PFSK-1 (cell line): Measurements from ENCODE around the gene CEP128.

Experiments
- FOXP2 ChIP-seq: optimal IDR thresholded peaks from 2 replicates; pipeline ENCODE3; 2011; ENCODE audit warnings: borderline replicate concordance, control low read depth, inconsistent platforms; ENCODE audit not compliant: insufficient read depth; ENCODE audit errors: extremely low read length, extremely low read depth
- POLR2AphosphoS5 ChIP-seq: IDR thresholded peaks from 2 replicates; pipeline ENCODE4 v1.6.1; 2012; ENCODE audit warnings: low read depth, mild to moderate bottlenecking, control low read depth, low read length, moderate library complexity
- SIN3A ChIP-seq: IDR thresholded peaks from 2 replicates; pipeline ENCODE4 v1.6.1; 2012; ENCODE audit warnings: mild to moderate bottlenecking, low read length, moderate library complexity, borderline replicate concordance; ENCODE audit not compliant: insufficient read depth
- TAF1 ChIP-seq: IDR thresholded peaks from 2 replicates; pipeline ENCODE4 v1.6.1; 2012; ENCODE audit warnings: low read length, control low read depth, borderline replicate concordance; ENCODE audit not compliant: insufficient read depth
- TF ChIP-seq, protein P1 (sequence below), 2 experiments: IDR thresholded peaks; 2 replicates each; pipeline versions ENCODE4 v1.6.1 to v1.8.0; 2011 to 2012; ENCODE audit warnings: low read depth in 2 of 2, low read length in 2 of 2, control low read depth in 1 of 2, inconsistent platforms in 1 of 2, mild to moderate bottlenecking in 1 of 2, moderate library complexity in 1 of 2; ENCODE audit not compliant: insufficient read depth in 1 of 2

The CEP128 gene

DNA sequence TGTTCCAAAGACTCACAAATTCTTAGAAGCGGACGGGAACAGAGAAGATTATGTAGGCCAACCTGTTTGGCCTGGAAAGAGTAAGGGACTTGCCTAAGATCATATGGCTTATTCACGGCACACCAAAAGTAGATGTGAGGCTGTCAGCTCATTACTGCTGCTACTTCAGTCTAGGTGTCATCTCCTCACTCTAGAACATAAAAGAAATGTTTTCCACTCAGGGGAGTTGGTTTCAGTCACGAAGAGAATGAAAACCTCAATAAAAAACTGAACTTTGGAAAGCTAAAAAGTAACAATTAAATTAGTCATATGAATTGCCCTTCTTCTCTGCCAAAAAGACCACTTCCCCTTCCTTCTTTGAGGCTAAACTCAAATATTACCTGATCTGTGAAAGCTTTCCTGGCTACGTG, 658 bp upstream of the CEP128 start:
- TF ChIP-seq POLR2AphosphoS5 (no peak), TAF1 (no peak), SIN3A (no peak), FOXP2 (no peak)
- TF ChIP-seq, protein P1, sequence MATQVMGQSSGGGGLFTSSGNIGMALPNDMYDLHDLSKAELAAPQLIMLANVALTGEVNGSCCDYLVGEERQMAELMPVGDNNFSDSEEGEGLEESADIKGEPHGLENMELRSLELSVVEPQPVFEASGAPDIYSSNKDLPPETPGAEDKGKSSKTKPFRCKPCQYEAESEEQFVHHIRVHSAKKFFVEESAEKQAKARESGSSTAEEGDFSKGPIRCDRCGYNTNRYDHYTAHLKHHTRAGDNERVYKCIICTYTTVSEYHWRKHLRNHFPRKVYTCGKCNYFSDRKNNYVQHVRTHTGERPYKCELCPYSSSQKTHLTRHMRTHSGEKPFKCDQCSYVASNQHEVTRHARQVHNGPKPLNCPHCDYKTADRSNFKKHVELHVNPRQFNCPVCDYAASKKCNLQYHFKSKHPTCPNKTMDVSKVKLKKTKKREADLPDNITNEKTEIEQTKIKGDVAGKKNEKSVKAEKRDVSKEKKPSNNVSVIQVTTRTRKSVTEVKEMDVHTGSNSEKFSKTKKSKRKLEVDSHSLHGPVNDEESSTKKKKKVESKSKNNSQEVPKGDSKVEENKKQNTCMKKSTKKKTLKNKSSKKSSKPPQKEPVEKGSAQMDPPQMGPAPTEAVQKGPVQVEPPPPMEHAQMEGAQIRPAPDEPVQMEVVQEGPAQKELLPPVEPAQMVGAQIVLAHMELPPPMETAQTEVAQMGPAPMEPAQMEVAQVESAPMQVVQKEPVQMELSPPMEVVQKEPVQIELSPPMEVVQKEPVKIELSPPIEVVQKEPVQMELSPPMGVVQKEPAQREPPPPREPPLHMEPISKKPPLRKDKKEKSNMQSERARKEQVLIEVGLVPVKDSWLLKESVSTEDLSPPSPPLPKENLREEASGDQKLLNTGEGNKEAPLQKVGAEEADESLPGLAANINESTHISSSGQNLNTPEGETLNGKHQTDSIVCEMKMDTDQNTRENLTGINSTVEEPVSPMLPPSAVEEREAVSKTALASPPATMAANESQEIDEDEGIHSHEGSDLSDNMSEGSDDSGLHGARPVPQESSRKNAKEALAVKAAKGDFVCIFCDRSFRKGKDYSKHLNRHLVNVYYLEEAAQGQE (IDR thresholded peaks at IDR 0.05; ENCODE audit: insufficient read depth in 1 of 2, low read depth in 2 of 2, low read length in 2 of 2): no peak

DNA sequence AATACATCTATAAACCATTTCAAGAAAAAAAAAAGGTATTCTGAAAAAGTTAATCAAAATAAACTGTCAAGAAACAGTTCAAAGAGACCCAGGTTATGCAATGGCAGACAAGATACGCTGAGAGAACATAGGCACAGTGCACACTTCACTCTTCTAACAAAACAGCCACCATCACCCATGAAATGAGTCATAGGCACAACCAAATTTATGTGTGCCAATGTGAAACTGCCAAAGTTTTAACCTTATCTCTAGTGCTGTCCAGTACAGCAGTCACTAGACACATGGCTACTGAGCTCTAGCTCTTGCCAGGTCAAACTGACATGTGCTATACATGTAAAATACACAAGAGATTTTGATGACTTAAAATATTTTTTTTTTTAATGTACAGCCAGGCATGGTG, 1.4 kb downstream of the CEP128 start:
- TF ChIP-seq, protein P1 (IDR thresholded peaks at IDR 0.05; ENCODE audit: insufficient read depth in 1 of 2, low read depth in 2 of 2, low read length in 2 of 2): no peak
- no peak for TF ChIP-seq SIN3A
- no peak for TF ChIP-seq FOXP2
- no peak for TF ChIP-seq TAF1
- TF ChIP-seq POLR2AphosphoS5: no peak

DNA sequence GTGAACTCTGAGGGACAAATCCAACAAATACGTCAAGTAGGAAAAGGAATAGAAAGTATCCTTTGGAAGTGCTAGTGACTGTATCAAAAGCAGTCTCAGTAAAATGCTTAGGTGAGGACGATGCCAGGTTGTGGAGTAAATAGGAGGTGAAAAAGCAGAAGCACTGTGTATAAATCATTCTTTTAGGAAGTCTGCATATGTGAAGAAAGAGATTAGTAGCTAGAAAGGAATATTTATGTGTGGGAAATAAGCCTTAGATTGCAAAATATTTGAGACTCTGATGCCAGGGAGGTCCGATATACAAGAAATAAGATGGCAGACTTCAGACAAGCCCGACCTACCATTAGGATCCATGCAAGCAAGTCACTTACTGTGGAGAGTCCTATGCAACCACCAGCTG, 7.9 kb downstream of the CEP128 start:
- TF ChIP-seq TAF1: no peak
- TF ChIP-seq, protein P1 (IDR thresholded peaks at IDR 0.05; ENCODE audit: insufficient read depth in 1 of 2, low read depth in 2 of 2, low read length in 2 of 2): no peak
- TF ChIP-seq FOXP2: no peak
- TF ChIP-seq POLR2AphosphoS5: no peak
- no peak for TF ChIP-seq SIN3A

DNA sequence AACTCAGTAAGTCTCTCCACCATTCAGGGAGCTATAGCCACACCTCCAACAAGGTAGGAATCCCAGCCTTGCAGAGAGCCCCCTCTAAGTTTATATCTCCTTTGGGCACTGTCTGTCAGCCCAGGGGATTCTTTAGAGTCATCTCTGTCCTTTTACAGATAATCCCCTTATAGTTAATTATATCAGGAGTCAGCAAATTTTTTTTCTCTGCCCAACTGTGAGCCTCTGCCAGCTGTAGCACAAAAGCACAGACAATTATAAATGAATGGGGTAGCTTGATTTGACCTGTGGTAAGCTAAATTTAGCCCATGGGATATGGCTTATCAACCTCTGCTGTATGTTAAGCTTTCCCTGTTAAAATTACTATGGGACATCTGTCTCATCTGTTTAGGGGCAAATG, 8.3 kb downstream of the CEP128 start:
- no peak for TF ChIP-seq POLR2AphosphoS5
- no peak for TF ChIP-seq TAF1
- no peak for TF ChIP-seq SIN3A
- TF ChIP-seq, protein P1 (IDR thresholded peaks at IDR 0.05; ENCODE audit: insufficient read depth in 1 of 2, low read depth in 2 of 2, low read length in 2 of 2): no peak
- TF ChIP-seq FOXP2: no peak
